HG02973 (cell line): ENCODE measurements around the gene BUD13.

Experiments used
- ATAC-seq: cut with Tn5 transposase; IDR thresholded peaks from one replicate; pipeline ENCODE4 v1.9.1; 2021; ENCODE audit warnings: moderate library complexity; ENCODE audit not compliant: unreplicated experiment

BUD13 gene

DNA sequence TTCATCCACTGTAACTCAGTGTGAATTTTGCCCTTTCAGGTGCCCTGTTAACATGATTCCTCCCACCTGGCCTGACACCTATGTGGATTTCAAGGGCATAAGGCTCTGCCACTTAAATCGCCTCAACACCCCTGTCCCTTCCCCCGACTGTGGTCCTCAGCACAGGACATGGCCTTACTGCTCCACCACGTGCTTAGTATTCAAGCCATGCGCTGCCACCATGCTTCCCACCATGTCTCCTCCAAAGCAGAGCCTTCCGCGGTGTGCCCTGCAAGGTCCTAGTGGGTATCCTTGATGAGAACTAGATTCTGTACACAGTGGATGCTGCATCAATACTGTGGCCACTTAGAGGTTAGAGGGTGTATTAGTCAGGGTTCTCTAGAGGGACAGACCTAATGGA, 51.9 kb downstream of the BUD13 start:
- ATAC-seq, result no peak

DNA sequence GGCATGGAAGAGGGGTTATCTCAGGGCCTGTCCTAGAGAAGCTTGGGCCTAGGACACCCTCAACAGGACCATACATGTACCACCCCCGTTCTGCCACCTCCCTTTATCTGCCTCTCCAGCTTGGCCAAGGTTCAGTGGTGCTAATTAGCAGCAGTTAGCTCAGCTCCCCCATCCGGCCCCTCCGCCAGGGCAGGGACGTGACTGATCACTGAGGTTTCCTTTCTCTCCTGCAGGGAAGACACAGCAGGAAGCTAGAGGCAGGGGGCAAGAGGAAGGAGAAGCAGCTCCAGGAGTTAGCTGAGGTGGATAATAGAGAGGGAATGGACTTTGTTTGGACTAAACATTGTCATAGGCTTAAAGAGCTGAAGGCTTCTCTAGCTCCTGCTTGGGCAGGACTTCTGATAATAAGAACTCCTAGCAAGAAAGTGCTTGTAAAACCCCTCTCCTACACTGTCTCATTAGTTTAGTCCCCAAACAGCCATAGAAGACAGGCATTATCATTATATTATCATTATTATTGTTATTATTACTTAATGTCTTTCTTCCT, 53.8 kb downstream of the BUD13 start:
- ATAC-seq, result no peak

GRCh38 chr11:116716621-116717020, 56.2 kb downstream of the BUD13 start:
- ATAC-seq, result no peak

DNA sequence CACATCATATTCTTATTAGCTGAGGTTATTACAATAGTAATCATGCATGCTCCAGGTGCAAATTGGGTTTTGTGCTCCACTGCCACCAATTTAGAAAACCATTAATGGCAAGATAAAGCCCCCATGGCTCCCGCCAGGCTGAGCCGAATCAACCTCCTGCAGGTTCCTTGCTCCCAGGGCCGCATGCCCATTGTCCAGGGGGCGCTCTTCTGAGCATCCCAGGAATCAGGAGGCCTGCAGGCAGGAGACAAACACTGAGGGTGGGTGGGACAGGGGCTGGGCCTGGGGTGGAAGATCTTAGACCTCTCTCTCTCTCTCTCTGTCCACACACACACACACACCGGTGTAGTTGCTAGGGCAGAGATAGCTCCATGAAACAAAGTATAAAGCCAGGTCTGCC, 57.4 kb downstream of the BUD13 start:
- ATAC-seq, result no peak

GRCh38 chr11:116714902-116715301, 57.9 kb downstream of the BUD13 start:
- no peak for ATAC-seq

GRCh38 chr11:116712428-116712827, 60.4 kb downstream of the BUD13 start:
- ATAC-seq, result no peak

DNA sequence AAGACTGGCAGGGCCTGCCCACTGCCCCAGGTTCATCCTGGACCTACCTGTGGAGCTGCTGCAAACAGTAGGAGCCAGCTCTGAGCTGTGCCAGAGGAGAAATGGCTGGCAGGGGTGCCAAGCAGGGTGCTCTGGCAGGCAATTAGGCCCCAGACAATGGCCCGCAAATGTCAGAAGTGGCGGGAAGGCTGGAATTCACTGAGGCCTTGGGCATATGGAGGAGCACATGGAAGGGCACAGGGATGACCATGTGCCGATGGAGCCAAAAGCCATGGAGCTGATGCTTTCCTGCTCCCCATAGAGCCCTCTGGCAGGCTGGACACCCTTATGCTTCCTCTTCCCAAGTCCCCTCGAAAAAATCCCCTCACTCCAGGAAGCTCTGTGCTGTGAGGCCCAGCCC, 62.0 kb downstream of the BUD13 start:
- ATAC-seq, result no peak

- ATAC-seq, result no peak
Measured at GRCh38 chr11:116710001-116710674, 62.6 kb downstream of the BUD13 start.

DNA sequence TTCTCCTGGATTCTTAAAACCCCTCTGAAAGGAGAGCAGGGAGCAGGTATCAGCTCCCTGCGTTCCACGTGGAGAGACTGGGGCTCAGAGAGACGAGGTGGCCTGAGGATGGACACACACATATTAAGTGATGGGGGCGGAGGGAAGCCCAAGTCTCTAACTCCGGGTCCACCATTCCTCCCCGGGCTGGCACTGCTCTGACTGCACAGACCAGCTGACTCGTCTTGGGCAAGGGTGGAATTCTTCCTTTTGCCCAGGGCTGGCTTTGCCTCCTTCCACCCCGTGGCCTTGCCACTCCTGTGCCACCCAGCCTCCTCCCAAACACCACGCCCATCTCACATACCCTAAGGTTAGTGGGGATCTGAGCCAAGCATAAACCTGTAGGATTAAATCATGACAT, 65.0 kb downstream of the BUD13 start:
- no peak for ATAC-seq

- no peak for ATAC-seq
Measured at GRCh38 chr11:116707161-116707629, 65.6 kb downstream of the BUD13 start.

- no peak for ATAC-seq
Measured at GRCh38 chr11:116703421-116703820, 69.4 kb downstream of the BUD13 start.

DNA sequence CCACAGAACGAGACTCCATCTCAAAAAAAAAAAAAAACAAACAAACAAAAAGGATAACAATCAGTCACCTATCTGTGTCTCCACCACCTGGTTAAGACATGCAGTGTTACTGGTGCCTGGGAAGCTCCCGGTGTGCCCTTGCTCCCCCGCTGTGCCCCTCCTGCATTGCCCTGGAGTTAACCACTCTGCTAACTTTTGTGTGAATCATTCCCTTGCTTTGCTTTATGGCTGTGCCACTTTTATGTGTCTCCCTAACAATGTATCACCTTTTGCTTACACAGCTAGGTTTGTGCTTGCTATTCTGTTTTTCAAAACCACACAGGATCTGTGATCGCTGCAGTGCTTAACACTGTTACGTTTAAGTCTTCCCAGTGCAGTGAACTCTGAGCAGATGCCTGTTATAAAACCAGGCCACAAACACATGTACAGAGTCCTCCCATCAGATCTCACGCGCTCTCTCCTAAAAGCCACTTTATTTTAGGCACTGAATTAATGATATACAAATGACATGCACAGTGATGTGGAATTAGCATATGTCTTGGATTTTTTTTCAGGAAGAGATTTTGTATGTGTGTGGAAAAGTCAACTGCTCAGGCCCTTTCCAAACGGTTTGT, 69.9 kb downstream of the BUD13 start:
- no peak for ATAC-seq

- ATAC-seq, result no peak
Measured at GRCh38 chr11:116701876-116702275, 70.9 kb downstream of the BUD13 start.

- no peak for ATAC-seq
Measured at GRCh38 chr11:116701297-116701801, 71.4 kb downstream of the BUD13 start.

GRCh38 chr11:116700586-116701220, 72.1 kb downstream of the BUD13 start:
- ATAC-seq, result no peak
